HEK293 (cell line): ENCODE measurements around the gene SLC38A1.

Experiments
- FEZF1 ChIP-seq: fragments of 450-650 bp; formaldehyde crosslinking; IDR thresholded peaks from 2 replicates; pipeline ENCODE4 v1.5.1; 2016; ENCODE audit warnings: missing biosample characterization, missing genetic modification characterization
- HIC1 ChIP-seq: fragments of 450-650 bp; formaldehyde crosslinking; IDR thresholded peaks from 2 replicates; pipeline ENCODE4 v1.5.1; 2016; ENCODE audit warnings: missing biosample characterization, missing genetic modification characterization
- HOXD13 ChIP-seq: sonication (generic); formaldehyde crosslinking; IDR thresholded peaks from 2 replicates; pipeline ENCODE4 v1.8.0; 2022; ENCODE audit warnings: missing genetic modification reagents, borderline replicate concordance
- KLF8 ChIP-seq: fragments of 450-650 bp; formaldehyde crosslinking; IDR thresholded peaks from 2 replicates; pipeline ENCODE4 v1.5.1; 2016; ENCODE audit warnings: missing biosample characterization, missing genetic modification characterization
- RBAK ChIP-seq: fragments of 450-650 bp; formaldehyde crosslinking; IDR thresholded peaks from 2 replicates; pipeline ENCODE4 v1.5.1; 2016; ENCODE audit warnings: missing biosample characterization, missing genetic modification characterization
- ZBTB10 ChIP-seq: fragments of 450-650 bp; formaldehyde crosslinking; IDR thresholded peaks from 2 replicates; pipeline ENCODE4 v1.5.1; 2016; ENCODE audit warnings: missing biosample characterization, missing genetic modification characterization
- ZBTB44 ChIP-seq: fragments of 450-650 bp; IDR thresholded peaks from 2 replicates; pipeline ENCODE4 v1.5.1; 2018; ENCODE audit warnings: missing biosample characterization, mild to moderate bottlenecking, missing genetic modification characterization
- ZEB2 ChIP-seq: fragments of 450-650 bp; formaldehyde crosslinking; IDR thresholded peaks from 2 replicates; pipeline ENCODE4 v1.5.1; 2016; ENCODE audit warnings: missing biosample characterization, missing genetic modification characterization
- ZNF114 ChIP-seq: fragments of 450-650 bp; formaldehyde crosslinking; IDR thresholded peaks from 2 replicates; pipeline ENCODE4 v1.5.0; 2017; ENCODE audit warnings: missing biosample characterization, missing genetic modification characterization
- ZNF146 ChIP-seq: fragments of 450-650 bp; formaldehyde crosslinking; IDR thresholded peaks from 2 replicates; pipeline ENCODE4 v1.5.1; 2016; ENCODE audit warnings: missing biosample characterization, missing genetic modification characterization
- ZNF157 ChIP-seq: fragments of 450-650 bp; formaldehyde crosslinking; IDR thresholded peaks from 2 replicates; pipeline ENCODE4 v1.5.1; 2016; ENCODE audit warnings: missing biosample characterization, missing genetic modification characterization
- ZNF292 ChIP-seq: fragments of 450-650 bp; formaldehyde crosslinking; IDR thresholded peaks from 2 replicates; pipeline ENCODE4 v1.5.1; 2016; ENCODE audit warnings: low read depth, missing biosample characterization, missing genetic modification characterization, borderline replicate concordance
- ZNF324 ChIP-seq: fragments of 450-650 bp; formaldehyde crosslinking; IDR thresholded peaks from 2 replicates; pipeline ENCODE4 v1.5.1; 2016; ENCODE audit warnings: missing biosample characterization, missing genetic modification characterization
- ZNF426 ChIP-seq: fragments of 450-650 bp; formaldehyde crosslinking; IDR thresholded peaks from 2 replicates; pipeline ENCODE4 v1.5.1; 2017; ENCODE audit warnings: missing biosample characterization, missing genetic modification characterization, mild to moderate bottlenecking, inconsistent platforms, moderate library complexity
- ZNF449 ChIP-seq: fragments of 450-650 bp; formaldehyde crosslinking; IDR thresholded peaks from 2 replicates; pipeline ENCODE4 v1.5.1; 2017; ENCODE audit warnings: missing biosample characterization, mild to moderate bottlenecking, missing genetic modification characterization, moderate library complexity
- ZNF518A ChIP-seq: fragments of 450-650 bp; formaldehyde crosslinking; conservative IDR thresholded peaks from 2 replicates; pipeline ENCODE4 v1.5.1; 2016; ENCODE audit warnings: low read depth, missing biosample characterization, missing genetic modification characterization
- ZNF670 ChIP-seq: fragments of 450-650 bp; formaldehyde crosslinking; IDR thresholded peaks from 2 replicates; pipeline ENCODE4 v1.5.1; 2016; ENCODE audit warnings: missing biosample characterization, missing genetic modification characterization, low read depth
- ZNF692 ChIP-seq: fragments of 450-650 bp; formaldehyde crosslinking; IDR thresholded peaks from 2 replicates; pipeline ENCODE4 v1.5.1; 2016; ENCODE audit warnings: missing biosample characterization, missing genetic modification characterization
- ZNF701 ChIP-seq: fragments of 450-650 bp; formaldehyde crosslinking; IDR thresholded peaks from 2 replicates; pipeline ENCODE4 v1.5.1; 2016; ENCODE audit warnings: missing biosample characterization, missing genetic modification characterization
- ZNF747 ChIP-seq: fragments of 450-650 bp; formaldehyde crosslinking; IDR thresholded peaks from 2 replicates; pipeline ENCODE4 v1.5.1; 2016; ENCODE audit warnings: missing biosample characterization, missing genetic modification characterization
- ZSCAN18 ChIP-seq: fragments of 450-650 bp; formaldehyde crosslinking; IDR thresholded peaks from 2 replicates; pipeline ENCODE4 v1.5.1; 2016; ENCODE audit warnings: missing biosample characterization, missing genetic modification characterization
- ZXDB ChIP-seq: fragments of 450-650 bp; formaldehyde crosslinking; IDR thresholded peaks from 2 replicates; pipeline ENCODE4 v1.5.1; 2016; ENCODE audit warnings: missing biosample characterization, missing genetic modification characterization

The SLC38A1 gene

GRCh38 chr12:46160101-46160980, 108.5 kb downstream of the SLC38A1 start (continued):
- TF ChIP-seq ZNF670 (tag by site-specific recombination) (no peak), ZBTB44 (peak; percentile 99), ZNF449 (tag by site-specific recombination) (no peak), ZNF747 (tag by site-specific recombination) (no peak), ZSCAN18 (tag by site-specific recombination) (no peak), ZNF114 (tag by site-specific recombination) (no peak), KLF8 (tag by site-specific recombination) (peak; percentile 60), ZNF426 (tag by site-specific recombination) (no peak), ZNF692 (tag by site-specific recombination) (peak; percentile 67), ZNF701 (tag by site-specific recombination) (no peak), HOXD13 (no peak), HIC1 (tag by site-specific recombination) (no peak; the same call in 1 of the 2 replicates), ZNF157 (tag by site-specific recombination) (no peak), ZEB2 (tag by site-specific recombination) (peak; percentile 90), ZXDB (peak; percentile 87), ZBTB10 (tag by site-specific recombination) (no peak), ZNF518A (tag by site-specific recombination) (0 out of 2 replicates have a peak, but pooled peaks have one; percentile 9), ZNF324 (tag by site-specific recombination) (0 out of 2 replicates have a peak, but pooled peaks have one; percentile 13), RBAK (tag by site-specific recombination) (no peak), ZNF146 (tag by site-specific recombination) (no peak), FEZF1 (tag by site-specific recombination) (peak; percentile 91), ZNF292 (no peak)
